Testis (tissue), 5 donors: ENCODE results near the gene SHANK1. TPM values are rescaled to one million over a fixed set of nuclear protein-coding genes. Genes with fewer than 3 reads are reported as not detected.
"Not testable (repeated sequence)": the region's sequence is repeated elsewhere in the genome, so short reads cannot be mapped to it uniquely, and the experiment has no call there.

Experiments used
- DNase-seq: peaks from one replicate; pipeline ENCODE4 v3.0.0-alpha.2; 2019
- H3K27ac ChIP-seq, 2 donors: fragments of 200-600 bp; sonication (generic); one replicate each; pipeline ENCODE4 v1.5.1; 2019
- H3K27me3 ChIP-seq: fragments of 200-600 bp; sonication (generic); one replicate; pipeline ENCODE4 v1.5.1; 2019
- H3K36me3 ChIP-seq: fragments of 200-600 bp; sonication (generic); one replicate; pipeline ENCODE4 v1.5.1; 2017; ENCODE audit warnings: low read depth; ENCODE audit errors: missing control alignments
- H3K4me1 ChIP-seq: fragments of 200-600 bp; sonication (generic); one replicate; pipeline ENCODE4 v1.5.1; 2019
- H3K4me3 ChIP-seq, 2 donors: fragments of 200-600 bp; sonication (generic); one replicate each; pipeline ENCODE4 v1.5.1; 2017 to 2019
- H3K9me3 ChIP-seq: fragments of 200-600 bp; sonication (generic); one replicate; pipeline ENCODE4 v1.5.1; 2017
- POLR2A ChIP-seq: fragments of 450-650 bp; IDR thresholded peaks from one replicate; pipeline ENCODE4 v1.6.1; 2017; ENCODE audit warnings: antibody characterized with exemption, mild to moderate bottlenecking, moderate library complexity
- WGBS, 2 donors: methylation state at CpG; one replicate each; pipeline ENCODE4 v1.1.5; 2018; 5-methylcytosine and 5-hydroxymethylcytosine counted together
- intact Hi-C: fragments of 100-400 bp; cut with DNase I; formaldehyde crosslinking; loops from one replicate; pipeline ENCODE4 v1.15.1; 2023; ENCODE audit warnings: low total_unique reads
- long read RNA-seq, 2 donors: transcript quantifications; one replicate each; lab custom pipeline, GENCODE V29; 2026
- polyA plus RNA-seq: library from polyadenylated mRNA; stranded (reverse); fragments of 350-450 nt; fragmentation: Illumina TruSeq; extraction: RNeasy Lipid Tissue Mini Kit (QIAGEN cat#74804); gene quantifications from one replicate; pipeline ENCODE4 v1.2.3, GENCODE V29; 2014; ENCODE audit warnings: low read depth, low replicate concordance; ENCODE audit not compliant: insufficient read depth
- total RNA-seq, 2 donors: library from RNA; depleted of rRNA; stranded (reverse); fragments of >200 nt; gene quantifications; one replicate each; pipeline ENCODE4 v1.2.3, GENCODE V29; 2016
- TF ChIP-seq, protein P1 (sequence below), 3 experiments: fragments of 450-650 bp in 2 of 3; fragments of 200-600 bp in 1 of 3; sonication (generic) in 1 of 3; IDR thresholded peaks; one replicate each; pipeline ENCODE4 v1.5.1; 2016 to 2019; ENCODE audit warnings: antibody characterized with exemption in 3 of 3, mild to moderate bottlenecking in 2 of 3, moderate library complexity in 1 of 3

The SHANK1 gene
- 1 to 10 TPM; 4.5 to 5.4 TPM for total RNA-seq
- polyA plus RNA-seq = 4.1 TPM
- long read RNA-seq, donor 1 = 0 reads
- long read RNA-seq, donor 2 = 0 reads

DNA sequence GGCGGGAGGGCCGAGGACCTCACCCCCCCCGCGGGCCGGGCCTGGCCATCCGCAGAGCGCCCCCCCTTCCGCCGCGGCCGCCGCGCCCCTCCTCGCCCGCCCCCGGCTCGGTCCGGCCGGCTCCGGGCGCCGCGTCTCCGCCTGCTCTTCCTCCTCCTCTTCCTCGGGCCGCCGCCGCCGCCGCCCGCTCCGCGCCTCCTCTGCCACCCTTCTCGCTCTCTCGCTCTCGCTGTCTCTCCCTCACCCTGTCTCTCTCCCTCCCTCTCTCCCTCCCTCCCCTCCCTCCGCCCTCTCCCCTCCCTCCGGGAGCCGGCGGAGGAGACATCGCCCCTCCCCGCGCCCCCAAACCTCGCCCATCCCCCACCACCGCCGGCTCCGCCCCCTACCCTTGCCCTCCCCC is at the start of gene SHANK1:
SHANK1 (minus strand) TSS at position 237 of the 400 bp plus-strand sequence. CDS start 2,883 bp downstream, outside the sequence.
- H3K4me1 ChIP-seq = peaks cover 17% of the 10 kb centered on the region
- 3 to 5% methylated on average over 19 to 30 of the region's 47 CpGs for WGBS, 2 donors
- H3K27me3 ChIP-seq = no peaks in the 10 kb centered on the region
- DNase-seq = no peak
- H3K27ac ChIP-seq = no peak within 1 kb of the TSS
- H3K9me3 ChIP-seq = no peaks in the 10 kb centered on the region
- intact Hi-C loops = no loop called here
- no peak for TF ChIP-seq POLR2A
- TF ChIP-seq, protein P1, sequence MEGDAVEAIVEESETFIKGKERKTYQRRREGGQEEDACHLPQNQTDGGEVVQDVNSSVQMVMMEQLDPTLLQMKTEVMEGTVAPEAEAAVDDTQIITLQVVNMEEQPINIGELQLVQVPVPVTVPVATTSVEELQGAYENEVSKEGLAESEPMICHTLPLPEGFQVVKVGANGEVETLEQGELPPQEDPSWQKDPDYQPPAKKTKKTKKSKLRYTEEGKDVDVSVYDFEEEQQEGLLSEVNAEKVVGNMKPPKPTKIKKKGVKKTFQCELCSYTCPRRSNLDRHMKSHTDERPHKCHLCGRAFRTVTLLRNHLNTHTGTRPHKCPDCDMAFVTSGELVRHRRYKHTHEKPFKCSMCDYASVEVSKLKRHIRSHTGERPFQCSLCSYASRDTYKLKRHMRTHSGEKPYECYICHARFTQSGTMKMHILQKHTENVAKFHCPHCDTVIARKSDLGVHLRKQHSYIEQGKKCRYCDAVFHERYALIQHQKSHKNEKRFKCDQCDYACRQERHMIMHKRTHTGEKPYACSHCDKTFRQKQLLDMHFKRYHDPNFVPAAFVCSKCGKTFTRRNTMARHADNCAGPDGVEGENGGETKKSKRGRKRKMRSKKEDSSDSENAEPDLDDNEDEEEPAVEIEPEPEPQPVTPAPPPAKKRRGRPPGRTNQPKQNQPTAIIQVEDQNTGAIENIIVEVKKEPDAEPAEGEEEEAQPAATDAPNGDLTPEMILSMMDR (IDR thresholded peaks at IDR 0.05) = no peak
- H3K36me3 ChIP-seq = no peaks in the 10 kb centered on the region
- H3K4me3 ChIP-seq = peak within 1 kb of the TSS; percentile 19 to 51

DNA sequence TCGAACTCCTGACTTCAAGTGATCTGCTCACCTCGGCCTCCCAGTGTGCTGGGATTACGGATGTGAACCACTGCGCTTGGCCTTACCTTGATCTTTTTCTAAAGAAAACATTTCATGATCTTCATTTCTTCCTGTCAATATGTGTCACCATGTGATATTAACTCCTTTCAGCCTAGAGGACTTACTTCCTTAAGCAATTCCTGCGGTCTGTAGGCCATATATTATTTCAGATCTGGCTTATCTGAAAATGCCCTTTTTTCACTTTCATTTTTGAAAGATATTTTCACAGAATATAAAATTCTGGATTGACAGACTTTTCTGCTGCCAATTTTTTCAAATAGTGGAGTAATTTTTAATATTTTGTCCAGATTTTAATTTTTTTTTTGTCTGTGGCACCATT is 48.7 kb upstream of the SHANK1 start:
- no peak overlapping the region for H3K27ac ChIP-seq
- DNase-seq = no peak
- no peaks in the 10 kb centered on the region for H3K4me1 ChIP-seq
- no peaks in the 10 kb centered on the region for H3K36me3 ChIP-seq
- H3K4me3 ChIP-seq = no peak overlapping the region
- TF ChIP-seq, protein P1 (IDR thresholded peaks at IDR 0.05) = no peak
- TF ChIP-seq POLR2A = no peak
- intact Hi-C loops = no loop called here
- WGBS, 2 donors = 76 to 77% methylated on average over 5 of the region's 5 CpGs
- no peaks in the 10 kb centered on the region for H3K9me3 ChIP-seq
- no peaks in the 10 kb centered on the region for H3K27me3 ChIP-seq

DNA sequence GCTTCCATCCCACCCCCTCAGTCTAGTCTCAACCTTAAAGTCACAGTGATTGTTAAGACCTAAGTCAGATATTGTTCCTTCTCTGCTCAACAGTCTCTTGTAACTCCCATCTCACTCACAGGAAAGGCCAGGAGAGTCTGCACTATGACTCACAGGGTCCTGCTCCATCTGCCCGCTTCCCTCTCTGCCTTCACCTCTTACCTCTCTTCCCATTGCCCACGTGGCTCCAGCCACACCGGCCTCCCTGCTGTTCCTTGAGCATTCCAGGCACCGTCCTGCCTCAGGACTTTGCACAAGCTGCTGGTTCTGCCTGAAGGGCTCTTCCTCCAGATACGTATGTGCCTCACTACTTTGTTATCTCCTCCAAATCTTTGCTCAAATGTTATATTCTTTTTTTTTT is 47.7 kb upstream of the SHANK1 start:
- H3K9me3 ChIP-seq, H3K27me3 ChIP-seq, H3K27ac ChIP-seq: not testable (repeated sequence)

DNA sequence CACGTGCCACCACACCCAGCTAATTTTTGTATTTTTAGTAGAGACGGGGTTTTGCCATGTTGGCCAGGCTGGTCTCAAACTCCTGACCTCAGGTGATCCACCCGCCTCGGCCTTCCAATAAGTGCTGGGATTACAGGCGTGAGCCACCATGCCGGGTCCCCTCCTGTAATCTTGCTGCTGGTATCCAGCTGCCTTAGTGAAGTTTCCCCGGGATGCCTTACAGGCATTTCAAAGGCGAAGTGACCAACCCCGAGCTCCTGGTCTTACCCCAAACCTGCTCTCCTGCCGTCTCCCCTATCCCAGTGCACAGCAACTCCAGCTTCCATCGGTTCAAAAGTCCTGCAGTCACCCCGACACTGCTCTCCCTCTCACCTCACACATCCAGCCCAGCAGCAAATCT is 47.1 kb upstream of the SHANK1 start:
- intact Hi-C loops = not testable (repeated sequence)
- 73 to 74% methylated on average over 12 of the region's 12 CpGs for WGBS, 2 donors

More for the DNA sequence above, 47.7 kb upstream of the SHANK1 start:
- H3K36me3 ChIP-seq, DNase-seq, intact Hi-C loops, H3K4me3 ChIP-seq, H3K4me1 ChIP-seq: not testable (repeated sequence)
- 53 to 57% methylated on average over 5 of the region's 5 CpGs for WGBS, 2 donors

DNA sequence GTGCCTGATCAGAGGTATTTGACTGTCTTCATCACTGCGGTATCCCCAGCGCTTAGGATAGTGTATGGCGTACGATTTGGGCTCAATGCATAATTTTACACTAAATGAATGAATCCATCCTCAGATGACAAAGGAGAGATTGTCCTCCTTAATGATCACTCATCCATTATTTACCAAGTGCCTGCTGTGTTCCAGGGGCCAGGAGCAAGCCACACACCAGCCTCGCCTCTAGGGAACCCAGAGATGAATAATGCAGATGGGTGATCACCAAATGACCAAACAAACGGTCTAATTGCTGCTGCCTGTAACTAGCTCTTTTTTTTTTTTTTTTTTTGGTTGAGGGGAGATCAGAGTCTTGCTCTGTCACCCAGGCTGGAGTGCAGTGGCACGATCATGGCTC is 44.8 kb upstream of the SHANK1 start:
- intact Hi-C loops = loop anchor here (5.0 kb wide), 1 partner anchor 412 kb away; no protein-coding TSS in a partner anchor
- no peak for DNase-seq
- no peak for TF ChIP-seq POLR2A
- TF ChIP-seq, protein P1 (IDR thresholded peaks at IDR 0.05) = no peak
- Histone ChIP-seq H3K27ac (no peak overlapping the region), H3K4me1 (no peaks in the 10 kb centered on the region), H3K4me3 (no peak overlapping the region), H3K9me3 (no peaks in the 10 kb centered on the region), H3K27me3 (no peaks in the 10 kb centered on the region), H3K36me3 (no peaks in the 10 kb centered on the region)
- 70 to 78% methylated on average over 7 of the region's 7 CpGs for WGBS, 2 donors

More for the DNA sequence above, 47.1 kb upstream of the SHANK1 start:
- H3K4me1 ChIP-seq, H3K9me3 ChIP-seq, H3K27me3 ChIP-seq, H3K4me3 ChIP-seq, H3K27ac ChIP-seq, DNase-seq, H3K36me3 ChIP-seq: not testable (repeated sequence)

DNA sequence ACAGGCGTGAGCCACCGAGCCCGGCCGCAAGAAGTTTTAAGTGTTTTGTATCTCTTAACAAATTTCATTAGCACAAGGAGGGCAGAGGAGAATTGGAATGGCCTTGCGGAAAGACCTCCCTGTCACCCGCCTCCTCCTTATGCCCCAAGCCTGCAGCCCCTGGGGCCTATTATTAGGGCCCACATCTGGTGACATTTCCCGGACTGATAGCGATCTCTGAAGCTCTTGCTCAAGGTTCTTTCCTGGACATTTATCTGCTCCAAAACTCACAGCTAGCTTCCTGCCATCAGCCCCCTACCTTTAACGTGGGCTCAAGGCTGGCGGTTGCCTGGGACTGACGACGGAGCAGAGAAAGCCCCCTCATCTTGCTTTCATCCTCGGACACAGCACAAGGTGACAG is 43.9 kb upstream of the SHANK1 start:
- H3K27me3 ChIP-seq, H3K4me1 ChIP-seq, DNase-seq, H3K9me3 ChIP-seq, H3K36me3 ChIP-seq, H3K27ac ChIP-seq, H3K4me3 ChIP-seq: not testable (repeated sequence)
- WGBS, 2 donors = 75 to 78% methylated on average over 3 to 13 of the region's 13 CpGs
- intact Hi-C loops = loop anchor here (5.0 kb wide), 1 partner anchor 411 kb away; no protein-coding TSS in a partner anchor

DNA sequence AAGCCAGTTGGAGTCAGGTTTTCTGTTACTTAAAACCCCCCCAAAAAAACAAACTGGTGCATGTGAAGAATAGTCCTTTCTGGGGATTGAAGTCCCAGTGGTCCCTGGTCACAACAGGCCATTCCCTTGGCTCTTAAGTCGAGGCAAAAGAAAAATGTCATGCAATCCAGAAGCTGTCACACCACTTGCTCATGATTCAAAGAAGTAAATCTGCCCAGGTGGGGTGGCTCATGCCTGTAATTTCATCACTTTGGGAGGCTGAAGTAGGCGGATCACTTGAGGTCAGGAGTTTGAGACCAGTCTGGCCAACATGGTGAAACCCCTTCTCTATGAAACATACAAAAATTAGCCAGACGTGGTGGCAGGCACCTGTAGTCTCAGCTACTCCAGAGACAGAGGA is 41.9 kb upstream of the SHANK1 start:
- intact Hi-C loops = loop anchor here (5.0 kb wide), 1 partner anchor 409 kb away; no protein-coding TSS in a partner anchor
- not testable (repeated sequence) for H3K4me3 ChIP-seq, H3K4me1 ChIP-seq, H3K36me3 ChIP-seq, DNase-seq, H3K27ac ChIP-seq, H3K9me3 ChIP-seq, H3K27me3 ChIP-seq
- 65 to 74% methylated on average over 2 to 3 of the region's 3 CpGs for WGBS, 2 donors
